Measurements from ENCODE around the gene CDCA4. TPM values are rescaled to one million over a fixed set of nuclear protein-coding genes. Genes with fewer than 3 reads are reported as not detected.

Gene CDCA4
- polyA plus RNA-seq, 2 of the 4 experiments (the other 2 are of a cell fraction), result 24.2 to 26.9 TPM

DNA sequence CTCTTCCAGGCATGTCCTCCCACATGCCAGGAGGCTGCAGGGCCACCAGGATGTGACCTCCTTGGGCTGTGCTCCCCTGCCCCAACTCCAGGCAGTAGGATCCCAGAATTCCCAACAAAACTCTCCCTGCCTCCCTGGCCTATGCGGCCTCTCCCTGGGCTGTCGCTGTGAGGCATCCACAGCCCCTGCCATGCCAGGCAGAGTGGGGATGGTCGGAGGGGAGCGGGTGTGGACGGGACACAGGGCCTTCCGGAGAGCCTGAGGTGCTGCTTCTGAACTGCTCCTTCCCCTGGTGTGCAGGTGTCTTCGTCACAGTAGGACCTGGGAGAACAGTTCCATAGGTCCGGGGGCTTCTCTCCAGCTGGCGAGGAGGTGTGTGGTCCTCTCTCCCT is 26.0 kb upstream of the CDCA4 start (continued):
- TF ChIP-seq NPAS2 (CRISPR knock-in tag; IDR thresholded peaks at IDR 0.05; ENCODE audit: borderline replicate concordance) (no peak), MAFK (IDR thresholded peaks at IDR 0.05; ENCODE audit: partially characterized antibody) (no peak), HOXB13 (CRISPR knock-in tag; IDR thresholded peaks at IDR 0.05; ENCODE audit: low read depth) (no peak)
- TF ChIP-seq, protein P1, sequence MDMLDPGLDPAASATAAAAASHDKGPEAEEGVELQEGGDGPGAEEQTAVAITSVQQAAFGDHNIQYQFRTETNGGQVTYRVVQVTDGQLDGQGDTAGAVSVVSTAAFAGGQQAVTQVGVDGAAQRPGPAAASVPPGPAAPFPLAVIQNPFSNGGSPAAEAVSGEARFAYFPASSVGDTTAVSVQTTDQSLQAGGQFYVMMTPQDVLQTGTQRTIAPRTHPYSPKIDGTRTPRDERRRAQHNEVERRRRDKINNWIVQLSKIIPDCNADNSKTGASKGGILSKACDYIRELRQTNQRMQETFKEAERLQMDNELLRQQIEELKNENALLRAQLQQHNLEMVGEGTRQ (IDR thresholded peaks at IDR 0.05), result no peak

DNA sequence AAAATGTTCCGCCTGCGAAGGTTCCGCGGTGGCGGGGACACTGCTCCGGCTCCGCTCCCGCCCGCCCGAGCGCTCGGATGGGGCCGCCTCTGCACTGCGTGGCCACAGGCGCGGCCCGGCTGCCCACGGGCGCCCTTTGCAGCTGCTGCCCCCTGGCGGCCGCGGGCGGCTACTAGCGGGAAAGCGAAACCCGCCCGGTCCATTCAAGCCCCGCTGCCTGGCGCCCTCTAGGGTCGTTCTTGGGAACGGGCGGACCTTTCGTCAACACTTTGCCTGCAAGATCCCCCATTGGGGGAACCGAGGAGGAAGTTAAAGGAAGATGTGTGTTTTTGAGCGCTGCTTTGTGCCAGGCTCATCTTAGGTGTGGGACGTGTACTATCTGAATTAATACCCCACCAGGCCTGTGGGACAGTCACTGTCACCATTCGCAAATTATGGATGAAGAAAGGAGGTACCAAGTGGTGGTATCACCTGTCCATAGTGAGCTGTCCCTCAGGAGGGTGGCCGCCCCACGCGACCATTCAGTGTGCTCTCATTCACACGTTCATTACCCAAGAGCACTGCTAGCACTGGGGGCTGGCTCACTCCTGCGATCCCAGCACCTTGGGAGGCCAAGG is 24.9 kb upstream of the CDCA4 start:
- ATAC-seq (peak; percentile 82 to 92), FAIRE-seq (no peak), DNase-seq (ENCODE audit: low read depth in 1 of 2, low spot score in 1 of 2) (peak; percentile 87 to 91)
- ChIA-PET POLR2A (interaction anchor here (1.1 to 1.6 kb wide), 3 partner anchors 25 to 70 kb away, joined by 3 to 7 read pairs (median 4); partner anchors contain the start of gene CDCA4), CTCF (interaction anchor here (0.6 to 9.1 kb wide), 50 partner anchors 9 to 321 kb away, joined by 3 to 509 read pairs (median 6); partner anchors contain the start of genes AHNAK2, CDCA4, CLBA1 and GPR132)
- TF ChIP-seq, protein P2, sequence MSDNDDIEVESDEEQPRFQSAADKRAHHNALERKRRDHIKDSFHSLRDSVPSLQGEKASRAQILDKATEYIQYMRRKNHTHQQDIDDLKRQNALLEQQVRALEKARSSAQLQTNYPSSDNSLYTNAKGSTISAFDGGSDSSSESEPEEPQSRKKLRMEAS (IDR thresholded peaks at IDR 0.05), result peak; percentile 70
- TF ChIP-seq GATA3 (IDR thresholded peaks at IDR 0.05; ENCODE audit: borderline replicate concordance), result peak; percentile 14; the same call in 1 of the 2 replicates
- no peak for TF ChIP-seq RFX5 (IDR thresholded peaks at IDR 0.05)
- TF ChIP-seq SREBF2 (IDR thresholded peaks at IDR 0.05), result no peak
- no peak for TF ChIP-seq ZFP36 (IDR thresholded peaks at IDR 0.05; ENCODE audit: borderline replicate concordance, partially characterized antibody)
- TF ChIP-seq ZSCAN20 (CRISPR knock-in tag; IDR thresholded peaks at IDR 0.05), result no peak
- peak; percentile 100 for TF ChIP-seq SMC3 (IDR thresholded peaks at IDR 0.05)
- no peak for TF ChIP-seq EHMT2 (IDR thresholded peaks at IDR 0.05; ENCODE audit: low read depth)
- no peak for TF ChIP-seq EHF (CRISPR knock-in tag; IDR thresholded peaks at IDR 0.05)
- TF ChIP-seq, protein P3, sequence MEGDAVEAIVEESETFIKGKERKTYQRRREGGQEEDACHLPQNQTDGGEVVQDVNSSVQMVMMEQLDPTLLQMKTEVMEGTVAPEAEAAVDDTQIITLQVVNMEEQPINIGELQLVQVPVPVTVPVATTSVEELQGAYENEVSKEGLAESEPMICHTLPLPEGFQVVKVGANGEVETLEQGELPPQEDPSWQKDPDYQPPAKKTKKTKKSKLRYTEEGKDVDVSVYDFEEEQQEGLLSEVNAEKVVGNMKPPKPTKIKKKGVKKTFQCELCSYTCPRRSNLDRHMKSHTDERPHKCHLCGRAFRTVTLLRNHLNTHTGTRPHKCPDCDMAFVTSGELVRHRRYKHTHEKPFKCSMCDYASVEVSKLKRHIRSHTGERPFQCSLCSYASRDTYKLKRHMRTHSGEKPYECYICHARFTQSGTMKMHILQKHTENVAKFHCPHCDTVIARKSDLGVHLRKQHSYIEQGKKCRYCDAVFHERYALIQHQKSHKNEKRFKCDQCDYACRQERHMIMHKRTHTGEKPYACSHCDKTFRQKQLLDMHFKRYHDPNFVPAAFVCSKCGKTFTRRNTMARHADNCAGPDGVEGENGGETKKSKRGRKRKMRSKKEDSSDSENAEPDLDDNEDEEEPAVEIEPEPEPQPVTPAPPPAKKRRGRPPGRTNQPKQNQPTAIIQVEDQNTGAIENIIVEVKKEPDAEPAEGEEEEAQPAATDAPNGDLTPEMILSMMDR (IDR thresholded peaks at IDR 0.05), result peak; percentile 100
- TF ChIP-seq JUN (IDR thresholded peaks at IDR 0.05), result 0 out of 5 replicates have a peak, but pooled peaks of 1 of the 2 experiments have one; percentile 41
- TF ChIP-seq, protein P4, sequence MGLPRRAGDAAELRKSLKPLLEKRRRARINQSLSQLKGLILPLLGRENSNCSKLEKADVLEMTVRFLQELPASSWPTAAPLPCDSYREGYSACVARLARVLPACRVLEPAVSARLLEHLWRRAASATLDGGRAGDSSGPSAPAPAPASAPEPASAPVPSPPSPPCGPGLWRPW (IDR thresholded peaks at IDR 0.05), result no peak
- peak; percentile 26 for TF ChIP-seq CHD2 (IDR thresholded peaks at IDR 0.05; ENCODE audit: low read length, partially characterized antibody)
- TF ChIP-seq FOSL2 (IDR thresholded peaks at IDR 0.05), result no peak
- TF ChIP-seq FOSL2 (CRISPR knock-in tag; IDR thresholded peaks at IDR 0.05), result peak; percentile 44
- peak; percentile 97 to 100 for TF ChIP-seq RAD21 (conservative IDR thresholded peaks at IDR 0.05 in 1 of 2, IDR thresholded peaks at IDR 0.05 in 1 of 2)
- no peak for TF ChIP-seq JUNB (IDR thresholded peaks at IDR 0.05)
- TF ChIP-seq HOXB5 (CRISPR knock-in tag; IDR thresholded peaks at IDR 0.05), result peak; percentile 80; the same call in 1 of the 2 replicates
- TF ChIP-seq ESRRA (IDR thresholded peaks at IDR 0.05; ENCODE audit: borderline replicate concordance, low read length), result 0 out of 2 replicates have a peak, but pooled peaks have one; percentile 28
- 0 out of 2 replicates have a peak, but pooled peaks have one; percentile 48 for TF ChIP-seq MAZ (IDR thresholded peaks at IDR 0.05; ENCODE audit: borderline replicate concordance, low read depth, low read length)
- TF ChIP-seq, protein P5, sequence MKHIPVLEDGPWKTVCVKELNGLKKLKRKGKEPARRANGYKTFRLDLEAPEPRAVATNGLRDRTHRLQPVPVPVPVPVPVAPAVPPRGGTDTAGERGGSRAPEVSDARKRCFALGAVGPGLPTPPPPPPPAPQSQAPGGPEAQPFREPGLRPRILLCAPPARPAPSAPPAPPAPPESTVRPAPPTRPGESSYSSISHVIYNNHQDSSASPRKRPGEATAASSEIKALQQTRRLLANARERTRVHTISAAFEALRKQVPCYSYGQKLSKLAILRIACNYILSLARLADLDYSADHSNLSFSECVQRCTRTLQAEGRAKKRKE (CRISPR knock-in tag; IDR thresholded peaks at IDR 0.05; ENCODE audit: low read depth), result no peak
- TF ChIP-seq, protein P6, sequence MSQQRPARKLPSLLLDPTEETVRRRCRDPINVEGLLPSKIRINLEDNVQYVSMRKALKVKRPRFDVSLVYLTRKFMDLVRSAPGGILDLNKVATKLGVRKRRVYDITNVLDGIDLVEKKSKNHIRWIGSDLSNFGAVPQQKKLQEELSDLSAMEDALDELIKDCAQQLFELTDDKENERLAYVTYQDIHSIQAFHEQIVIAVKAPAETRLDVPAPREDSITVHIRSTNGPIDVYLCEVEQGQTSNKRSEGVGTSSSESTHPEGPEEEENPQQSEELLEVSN (IDR thresholded peaks at IDR 0.05; ENCODE audit: borderline replicate concordance, low read depth), result peak; percentile 61; the same call in 1 of the 2 replicates
- TF ChIP-seq, protein P7, sequence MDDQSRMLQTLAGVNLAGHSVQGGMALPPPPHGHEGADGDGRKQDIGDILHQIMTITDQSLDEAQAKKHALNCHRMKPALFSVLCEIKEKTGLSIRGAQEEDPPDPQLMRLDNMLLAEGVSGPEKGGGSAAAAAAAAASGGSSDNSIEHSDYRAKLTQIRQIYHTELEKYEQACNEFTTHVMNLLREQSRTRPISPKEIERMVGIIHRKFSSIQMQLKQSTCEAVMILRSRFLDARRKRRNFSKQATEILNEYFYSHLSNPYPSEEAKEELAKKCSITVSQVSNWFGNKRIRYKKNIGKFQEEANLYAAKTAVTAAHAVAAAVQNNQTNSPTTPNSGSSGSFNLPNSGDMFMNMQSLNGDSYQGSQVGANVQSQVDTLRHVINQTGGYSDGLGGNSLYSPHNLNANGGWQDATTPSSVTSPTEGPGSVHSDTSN (IDR thresholded peaks at IDR 0.05), result no peak
- Histone ChIP-seq H3K27ac (peak overlapping the region; percentile 57 to 61; a peak in 5 of 6 replicates), H3K9me3 (no peaks in the 10 kb centered on the region), H3K4me2 (peak overlapping the region; percentile 72), H3K4me3 (peak overlapping the region; percentile 26; the same call in 1 of the 3 replicates), H3K4me1 (0 out of 3 replicates have a peak, but pooled peaks cover 7% of the 10 kb centered on the region)
- 7% methylated on average over 33 of the region's 42 CpGs for WGBS (ENCODE audit: missing lambda C conversion rate)

All from A549 (cell line).